CD4-positive, alpha-beta T cell treated with Interleukin-2 at 100 ng/mL for 4 hours (primary cell): ENCODE data around the gene COL4A1.
A peak's percentile ranks its signal among the peaks of the same experiment; 100 is the strongest.

Experiments used
- DNase-seq: peaks from one replicate; pipeline ENCODE4 v3.0.0-alpha.2; 2020; ENCODE audit warnings: low spot score

Gene COL4A1

DNA sequence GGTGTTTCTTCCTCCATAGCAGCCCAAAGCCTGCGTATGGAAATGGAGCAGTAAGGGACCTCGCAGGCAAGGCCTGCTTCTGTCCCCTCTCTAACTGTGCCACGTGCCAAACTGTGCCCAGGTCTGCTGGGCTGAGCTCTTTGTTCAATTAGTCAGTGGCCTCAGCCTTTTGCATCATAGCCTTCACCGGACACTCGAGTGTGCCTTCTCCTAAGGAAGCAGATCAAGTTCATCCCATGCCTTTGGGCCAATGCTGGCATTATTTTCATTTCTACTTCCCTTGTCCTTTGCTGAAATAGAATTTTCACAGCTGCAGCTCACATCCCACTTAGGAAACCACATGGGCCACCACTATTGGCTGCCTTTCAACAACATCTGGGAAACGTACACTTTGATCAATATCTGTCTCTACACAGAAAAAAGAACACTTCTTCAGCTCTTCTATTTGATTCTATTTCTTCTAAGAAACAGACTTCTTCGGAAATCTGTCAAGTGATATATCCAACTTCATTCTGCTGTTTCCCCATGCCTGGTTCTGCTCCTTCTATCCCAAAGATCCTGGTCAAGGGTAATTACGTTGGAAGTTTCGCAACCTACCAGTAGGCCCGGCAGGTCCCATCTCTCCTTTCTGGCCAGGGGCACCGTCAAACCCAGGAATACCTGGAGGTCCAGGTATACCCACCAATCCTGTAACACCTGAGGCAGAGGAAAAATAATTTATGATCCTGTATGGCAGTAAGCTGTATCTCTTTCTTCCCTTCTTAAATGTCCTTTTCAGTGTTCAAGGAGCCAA lies 143.9 kb downstream of the COL4A1 start:
- no peak for DNase-seq

DNA sequence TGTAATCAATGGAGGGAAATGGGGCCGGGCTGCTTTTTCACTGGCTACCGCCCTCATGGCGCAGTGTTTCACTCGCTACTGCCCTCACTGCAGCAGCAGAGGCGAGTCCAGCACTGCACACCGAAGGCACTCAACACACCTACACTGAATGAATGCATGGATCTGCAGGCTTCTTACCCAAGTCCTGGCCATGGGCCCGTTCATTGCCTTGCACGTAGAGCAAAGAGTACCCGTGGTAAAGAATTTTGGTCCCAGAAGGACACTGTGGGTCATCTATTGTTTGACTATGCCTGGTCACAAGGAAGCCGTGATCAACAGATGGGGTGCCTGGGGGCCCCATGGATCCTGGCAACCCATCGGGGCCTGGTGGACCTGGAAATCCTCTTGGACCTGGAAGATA lies 144.9 kb downstream of the COL4A1 start:
- no peak for DNase-seq

DNA sequence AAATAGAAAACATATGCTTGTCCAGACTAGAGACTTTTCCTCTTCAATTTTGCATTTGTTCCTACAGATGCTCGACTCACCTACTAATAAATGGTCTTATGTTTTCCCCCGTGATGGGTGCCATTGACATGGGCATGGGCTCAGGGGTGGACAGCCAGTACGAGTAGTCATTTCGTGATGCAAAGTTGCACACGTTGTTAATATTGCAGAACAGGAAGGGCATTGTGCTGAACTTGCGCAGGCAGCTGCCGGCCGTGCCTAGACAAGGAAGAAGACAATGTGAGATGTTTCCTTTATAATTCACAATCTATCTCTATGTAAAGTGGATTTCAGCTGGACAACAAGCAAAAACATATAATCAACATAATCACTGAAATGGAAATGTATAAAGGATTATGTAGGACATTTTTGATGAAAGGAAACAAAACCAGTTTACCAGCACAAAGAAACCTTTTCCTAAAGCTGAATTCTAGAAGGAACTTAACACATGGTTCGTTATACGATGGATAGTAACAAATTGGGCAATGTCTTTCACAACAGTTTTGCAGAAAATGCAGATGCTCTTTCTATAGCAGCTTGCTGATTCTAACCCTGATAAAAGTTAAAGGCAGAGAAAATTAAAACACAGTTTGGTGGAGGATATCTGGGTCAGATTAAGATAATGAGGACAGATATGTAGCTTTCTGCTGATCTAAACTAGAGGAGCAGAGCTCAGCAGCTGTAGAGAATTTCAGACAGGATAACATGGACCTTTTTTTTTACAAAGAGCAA lies 145.7 kb downstream of the COL4A1 start:
- no peak for DNase-seq

DNA sequence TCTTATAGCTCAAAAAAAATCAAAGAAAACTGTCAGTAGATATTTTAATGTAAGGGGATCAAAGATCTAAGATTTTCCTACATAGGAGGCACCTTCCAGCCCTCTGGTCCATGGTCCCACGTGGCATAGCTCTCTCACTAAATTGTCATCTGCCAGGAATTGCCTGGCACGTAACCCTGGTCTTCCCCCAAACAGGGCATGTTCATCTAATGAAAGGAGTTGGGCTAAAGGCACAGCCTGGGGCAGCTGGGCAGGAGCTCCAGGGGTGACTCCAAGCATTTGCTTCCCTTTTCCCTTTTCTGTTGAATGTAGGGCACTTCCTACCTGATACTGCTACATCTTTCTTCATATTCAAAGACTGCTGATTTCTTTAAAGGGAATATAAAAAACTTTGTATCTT lies 148.7 kb downstream of the COL4A1 start:
- DNase-seq, result no peak

DNA sequence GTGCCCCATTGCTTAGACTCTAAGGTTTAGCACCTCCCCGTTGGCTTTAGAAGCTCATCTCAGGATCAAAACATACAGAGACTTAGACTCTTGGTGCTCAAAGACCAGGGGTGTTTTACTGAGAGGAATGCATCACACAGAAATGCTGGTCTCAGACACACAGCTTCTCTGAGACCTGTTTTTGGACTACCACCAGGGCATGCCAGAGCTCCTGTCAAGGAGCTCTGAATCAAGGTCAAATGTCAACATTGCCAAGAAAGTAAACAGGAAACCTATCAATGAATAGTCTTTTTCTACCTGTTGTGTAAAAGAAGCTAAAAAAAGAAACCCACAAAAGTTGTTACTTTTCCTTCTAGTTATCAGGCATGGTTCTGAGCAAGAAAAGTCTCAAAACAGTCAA lies 149.2 kb downstream of the COL4A1 start:
- no peak for DNase-seq

DNA sequence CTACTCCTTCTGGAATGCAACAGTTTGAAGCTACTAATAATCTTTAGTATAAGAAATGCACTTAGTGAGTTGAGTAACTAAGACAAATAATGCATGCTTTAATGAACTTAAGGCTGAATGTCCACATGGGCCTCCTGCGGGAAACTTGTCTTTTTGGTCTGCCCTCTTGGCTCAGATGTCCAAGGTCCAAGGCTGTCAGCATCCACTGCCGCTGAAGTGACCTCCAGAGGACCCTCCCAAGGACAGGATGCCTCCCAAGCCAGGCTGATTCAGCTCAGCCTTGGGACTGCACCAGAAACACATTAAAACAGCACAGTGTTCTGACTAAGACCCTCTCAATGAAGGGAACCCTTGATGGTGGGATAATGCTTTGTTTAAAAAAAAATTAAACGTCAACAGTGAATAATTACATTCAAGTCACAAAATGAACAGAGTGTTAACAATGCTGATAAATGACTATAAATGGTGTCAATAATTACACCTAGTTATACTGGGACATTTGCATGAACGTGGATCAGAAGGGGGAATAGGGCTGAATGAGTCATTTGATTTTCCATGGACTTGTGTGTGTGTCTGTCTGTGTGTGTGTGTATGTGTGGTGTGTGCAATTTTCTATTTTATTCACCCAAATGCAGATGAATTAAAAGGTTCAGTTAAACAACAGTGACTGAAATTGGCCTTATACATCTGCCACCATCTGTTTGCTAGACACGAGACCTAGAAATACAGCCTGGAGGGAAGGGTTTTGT lies 150.5 kb downstream of the COL4A1 start:
- no peak for DNase-seq

DNA sequence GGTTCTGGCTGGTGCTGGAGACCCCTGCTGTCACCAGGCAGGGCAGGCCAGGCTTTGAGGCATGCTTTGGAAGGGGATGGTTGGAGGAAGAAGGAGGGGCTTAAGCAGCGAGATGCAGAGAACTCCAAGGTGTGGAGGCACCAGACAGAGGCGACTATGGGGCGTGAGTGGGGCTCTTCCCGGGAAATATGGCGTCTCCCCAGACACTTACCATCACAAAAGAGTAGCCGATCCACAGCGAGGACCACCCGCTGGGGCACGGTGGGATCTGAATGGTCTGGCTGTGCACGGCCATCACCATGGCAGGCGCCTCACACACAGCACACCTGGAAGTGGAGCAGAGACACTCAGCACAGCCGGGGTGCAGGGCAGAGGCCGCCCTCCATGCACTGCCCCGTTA lies 151.9 kb downstream of the COL4A1 start:
- no peak for DNase-seq

DNA sequence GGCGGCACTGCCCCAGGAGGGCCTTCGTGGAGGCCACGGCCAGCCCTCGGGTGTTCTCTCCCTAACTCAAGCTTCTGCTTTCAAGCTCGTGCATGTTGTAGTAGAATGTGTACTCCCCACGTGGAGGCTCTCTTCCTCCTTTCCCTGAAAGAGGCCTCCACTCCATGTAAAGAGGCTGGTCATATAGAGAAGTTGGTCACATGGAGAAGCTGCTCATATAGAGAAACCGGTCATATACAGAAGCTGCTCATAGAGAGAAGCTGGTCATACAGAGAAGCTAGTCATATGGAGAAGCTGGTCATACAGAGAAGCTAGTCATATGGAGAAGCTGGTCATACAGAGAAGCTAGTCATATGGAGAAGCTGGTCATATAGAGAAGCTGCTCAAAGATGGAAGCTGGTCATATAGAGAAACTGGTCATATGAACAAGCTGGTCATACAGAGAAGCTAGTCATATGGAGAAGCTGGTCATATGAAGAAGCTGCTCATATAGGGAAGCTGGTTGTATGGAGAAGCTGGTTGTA lies 152.5 kb downstream of the COL4A1 start:
- no peak for DNase-seq

DNA sequence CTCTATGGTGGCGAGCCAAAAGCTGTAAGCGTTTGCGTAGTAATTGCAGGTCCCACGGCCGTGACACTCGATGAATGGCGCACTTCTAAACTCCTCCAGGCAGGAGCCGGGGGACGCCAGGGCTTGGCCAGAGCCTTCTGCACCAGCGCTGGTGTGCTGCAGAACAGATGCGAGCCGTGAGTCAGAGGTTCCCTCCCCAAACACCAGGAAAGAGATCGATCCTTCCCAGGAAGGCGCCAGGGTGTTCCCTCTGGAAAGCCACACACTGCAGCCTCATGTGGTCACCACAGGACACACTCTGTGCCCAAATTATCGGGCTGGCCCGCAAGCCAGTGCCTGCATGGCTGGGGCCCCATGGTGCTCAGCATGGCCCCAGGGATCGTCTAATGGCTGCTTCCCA lies 154.6 kb downstream of the COL4A1 start:
- no peak for DNase-seq

DNA sequence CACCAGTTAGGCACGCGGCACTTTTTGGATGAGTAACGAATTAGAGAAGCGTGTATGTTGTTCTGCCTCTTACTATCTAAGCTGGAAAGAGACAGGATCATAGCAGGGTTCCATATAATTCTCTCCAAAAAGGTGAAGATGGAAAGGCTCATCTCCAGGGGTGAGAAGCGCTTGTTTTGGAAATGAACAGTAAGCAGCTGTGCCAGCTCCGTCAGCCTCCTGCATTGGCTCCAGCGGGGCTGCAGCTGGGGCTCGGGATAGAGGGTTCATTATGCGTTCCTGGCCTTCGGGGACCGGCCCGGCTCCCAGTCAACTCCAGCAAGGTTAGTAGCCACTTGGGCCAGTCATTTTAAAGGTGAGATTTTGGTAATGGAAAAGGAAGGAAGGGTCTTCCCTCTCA lies 155.5 kb downstream of the COL4A1 start:
- no peak for DNase-seq

DNA sequence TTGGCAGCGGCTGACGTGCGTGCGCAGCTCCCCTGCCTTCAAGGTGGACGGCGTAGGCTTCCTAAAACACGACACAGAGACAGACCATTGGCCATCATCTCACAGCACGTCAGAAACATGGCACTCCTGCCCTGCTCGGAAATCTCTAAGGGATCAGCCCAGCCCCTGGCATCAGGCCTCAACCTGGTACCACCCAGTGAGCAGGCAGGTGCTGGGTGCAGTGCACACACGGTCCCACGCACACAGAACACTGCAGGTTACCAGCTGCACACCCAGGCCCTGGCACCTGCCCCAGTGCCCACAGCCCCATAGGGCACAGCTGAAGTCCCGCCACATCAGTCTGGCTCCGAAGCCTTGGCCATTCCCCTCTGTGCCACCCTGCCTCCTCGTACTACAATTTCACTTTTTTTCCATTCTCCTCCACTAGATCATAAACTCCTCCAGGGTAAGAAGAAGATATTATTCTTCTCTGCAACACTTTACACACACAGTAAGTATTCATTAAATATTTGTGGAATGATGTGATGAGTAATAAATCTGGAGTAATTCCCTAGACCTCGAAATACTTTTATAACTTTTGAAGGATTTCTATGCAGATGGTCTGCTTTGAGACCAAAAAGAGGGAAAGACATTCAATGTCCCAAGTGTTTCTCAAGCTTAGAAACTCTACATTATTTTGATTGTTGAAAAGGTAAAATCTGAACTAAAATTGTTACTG lies 156.4 kb downstream of the COL4A1 start:
- DNase-seq, result no peak

DNA sequence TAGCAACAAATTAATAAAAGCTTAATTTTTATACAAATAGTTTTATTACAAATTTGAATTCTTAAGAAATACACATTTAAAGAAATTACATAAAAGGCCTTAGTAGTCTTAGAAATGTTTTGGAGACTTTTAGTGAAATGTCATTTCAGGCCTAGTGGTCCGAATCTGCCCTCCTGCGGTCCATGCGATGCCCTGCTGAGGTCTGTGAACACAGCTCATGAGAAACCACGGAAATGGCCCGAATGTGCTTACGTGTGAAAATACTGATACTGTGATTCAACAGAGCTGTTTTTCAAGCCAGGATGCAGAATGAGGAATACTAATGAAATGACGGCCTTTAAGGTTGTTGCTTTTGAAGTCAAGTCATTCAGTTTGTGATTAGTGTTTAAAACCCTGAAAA lies 157.9 kb downstream of the COL4A1 start:
- no peak for DNase-seq

DNA sequence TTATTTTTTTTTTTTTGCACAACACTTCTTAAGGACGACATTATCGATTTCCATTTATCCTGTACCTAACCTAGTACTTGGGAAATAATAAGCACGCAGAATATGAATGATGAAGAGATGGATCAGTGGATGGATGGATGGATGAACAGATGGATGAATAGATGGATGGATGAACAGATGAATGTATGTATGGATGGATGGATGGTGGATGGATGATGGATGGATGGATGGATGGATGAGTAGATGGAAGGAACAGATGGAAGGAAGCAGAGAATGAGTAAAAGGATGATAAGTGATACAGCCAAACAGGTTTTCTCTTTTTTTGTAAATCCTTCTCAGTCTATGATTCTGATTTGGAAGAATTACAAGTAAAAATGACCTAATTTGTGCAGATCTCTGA lies 166.9 kb downstream of the COL4A1 start:
- no peak for DNase-seq

DNA sequence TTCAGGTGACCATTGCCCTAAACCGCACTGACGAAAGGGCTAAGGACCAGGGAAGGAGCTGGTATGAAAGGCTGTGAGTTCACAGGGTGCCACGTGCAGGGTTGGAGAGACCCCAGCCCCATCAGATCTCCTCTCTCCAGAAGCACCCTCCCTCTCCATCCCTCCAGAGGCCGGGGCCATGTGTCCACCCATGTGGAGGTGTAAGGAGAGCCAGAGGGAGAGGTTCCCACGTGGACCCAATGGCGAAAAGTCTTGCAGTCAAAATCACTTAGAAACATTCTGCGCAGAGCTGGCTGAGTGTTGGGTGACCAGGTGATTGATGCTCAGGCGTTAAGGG lies 168.3 kb downstream of the COL4A1 start:
- no peak for DNase-seq

DNA sequence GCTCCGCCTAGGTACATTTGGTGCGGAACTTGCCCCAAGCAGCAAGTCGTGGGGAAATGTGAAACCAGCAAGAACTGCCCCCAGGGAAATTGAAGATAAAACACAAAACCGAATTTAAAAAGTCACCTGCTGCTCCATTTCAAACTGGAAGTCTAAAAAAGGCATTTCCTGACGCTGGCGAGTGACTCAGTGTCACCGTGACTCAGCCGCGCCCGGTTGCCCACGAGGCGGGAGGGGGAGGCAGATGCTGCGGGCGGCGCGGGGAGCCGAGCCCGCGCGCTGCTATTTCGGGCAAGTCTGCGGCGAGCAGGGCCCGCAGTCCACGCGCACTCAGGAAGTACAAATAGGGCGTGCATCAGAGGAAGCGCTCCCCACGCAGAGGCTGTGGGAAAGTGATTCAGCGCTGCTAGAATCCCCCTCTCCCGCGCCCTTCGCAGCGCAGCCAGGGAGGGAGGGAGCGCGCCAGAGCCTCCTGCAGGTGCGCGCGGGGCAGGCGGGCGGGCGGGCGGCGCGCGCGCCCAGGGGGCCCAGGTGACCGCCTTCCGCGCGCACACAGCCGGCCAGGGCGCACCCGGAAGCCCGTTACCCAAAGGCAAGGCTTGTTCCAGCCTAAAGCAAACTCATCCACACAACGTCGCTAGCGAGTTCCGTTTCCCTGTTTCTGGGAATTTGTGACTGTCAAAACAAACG lies 168.8 kb downstream of the COL4A1 start:
- peak; percentile 43 for DNase-seq

DNA sequence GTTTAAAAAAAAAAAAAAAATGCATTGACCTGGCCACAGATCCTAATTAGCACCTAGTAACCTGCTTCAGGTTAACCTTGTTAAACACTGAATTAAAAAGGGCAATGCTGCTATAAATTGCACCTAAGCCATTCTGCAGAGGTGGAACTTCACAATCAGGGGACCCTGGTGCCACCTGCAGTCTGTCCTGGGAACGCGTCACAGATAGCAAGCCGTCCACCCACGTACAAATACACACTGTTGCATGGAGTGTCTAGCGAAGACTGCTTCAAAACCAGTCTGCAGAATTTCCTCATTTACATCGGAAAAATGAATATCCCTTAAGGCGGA lies 169.3 kb downstream of the COL4A1 start:
- no peak for DNase-seq

DNA sequence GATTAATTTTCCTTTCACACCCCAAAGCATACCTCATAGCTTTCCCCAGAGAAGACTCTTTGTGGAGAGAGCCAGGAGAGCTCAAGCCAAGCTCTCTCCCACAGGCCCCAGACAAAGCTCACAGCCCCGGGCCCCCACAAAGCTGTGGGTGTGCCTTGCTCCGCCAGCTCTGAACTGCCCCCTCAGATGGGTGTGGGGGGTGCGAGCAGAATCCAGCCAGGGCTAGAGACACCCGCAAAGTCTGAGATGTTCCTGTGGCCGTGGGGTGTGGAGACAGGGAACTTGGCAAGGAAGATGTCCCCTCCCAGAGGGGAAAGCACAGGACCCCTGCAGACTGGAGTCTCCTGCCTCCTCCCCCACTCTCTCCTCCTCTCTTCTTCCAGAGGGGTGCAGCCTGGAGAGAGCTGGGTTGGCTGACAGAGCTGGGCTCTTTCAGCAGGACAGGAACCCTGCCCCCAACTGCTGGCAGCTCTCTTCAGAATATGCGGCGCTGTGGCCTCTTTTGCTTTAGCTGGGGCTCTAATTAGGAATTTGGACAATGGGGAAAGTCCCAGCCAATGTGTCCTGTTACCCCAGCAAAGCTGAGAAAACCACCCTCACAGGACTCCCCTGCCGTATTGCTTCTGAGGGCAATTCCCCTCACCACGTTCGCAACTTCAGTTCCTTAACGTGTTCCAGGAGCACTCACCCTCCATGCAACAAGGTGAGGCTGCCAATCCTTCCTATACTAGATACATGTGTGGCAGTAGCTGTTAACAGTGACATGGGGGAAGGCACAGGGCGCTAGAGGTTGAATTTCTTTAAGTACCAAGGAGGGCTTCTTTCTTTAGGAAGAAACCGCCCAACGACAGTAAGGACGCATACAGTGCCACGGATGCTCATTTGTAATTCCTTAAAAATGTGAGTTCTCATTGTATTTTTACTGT lies 170.0 kb downstream of the COL4A1 start:
- no peak for DNase-seq

DNA sequence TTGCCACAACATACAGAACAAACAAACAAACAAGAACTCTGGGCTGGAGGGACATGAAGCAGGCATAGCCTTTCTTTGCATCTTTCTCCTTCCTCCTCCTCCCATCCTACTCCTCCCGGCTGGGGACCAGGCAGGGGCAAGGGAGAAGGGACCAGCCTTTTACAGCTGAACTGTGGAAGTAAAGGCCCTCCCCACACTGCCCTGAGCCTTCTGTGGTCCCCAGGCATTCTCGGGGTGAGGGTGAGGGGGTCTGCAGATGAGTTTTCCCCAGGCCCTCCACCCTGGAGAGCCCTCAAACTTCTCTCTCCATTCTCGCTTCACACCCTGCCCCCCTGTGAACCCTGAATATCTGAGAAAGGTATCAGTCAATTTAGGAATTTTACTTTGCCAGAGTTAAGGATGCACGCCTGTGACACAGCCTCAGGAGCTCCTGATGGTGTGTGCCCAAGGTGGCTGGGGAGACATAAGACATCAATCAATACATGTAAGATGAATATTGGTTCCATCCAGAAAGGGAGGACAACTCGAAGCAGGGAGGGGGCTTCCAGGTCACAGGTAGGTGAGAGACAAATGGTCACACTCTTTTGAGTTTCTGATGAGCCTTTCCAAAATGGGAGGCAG lies 170.9 kb downstream of the COL4A1 start:
- no peak for DNase-seq

DNA sequence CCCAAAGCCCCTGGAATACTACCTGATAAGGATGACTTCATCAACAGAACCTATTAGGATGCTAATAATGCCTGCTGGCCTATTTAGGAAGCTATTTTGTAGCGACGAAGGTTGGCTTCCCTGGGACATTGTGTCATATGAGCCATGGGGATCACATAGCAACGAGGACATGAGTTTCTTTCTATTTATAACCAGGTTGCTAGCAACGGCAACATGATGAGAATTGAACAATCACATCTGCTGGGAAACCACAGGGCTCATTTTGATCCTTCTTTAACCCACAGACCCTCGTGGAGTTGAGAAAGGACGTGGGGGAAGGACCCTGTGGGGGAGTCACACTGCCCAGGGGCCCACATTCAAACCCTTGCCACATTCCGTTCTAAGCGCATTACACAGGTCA lies 172.2 kb downstream of the COL4A1 start:
- no peak for DNase-seq
